ENCODE data around the gene MTF1.
"Not testable (repeated sequence)": the region's sequence is repeated elsewhere in the genome, so short reads cannot be mapped to it uniquely, and the experiment has no call there.

Gene MTF1
- long read RNA-seq, donor 1 = 0 reads
- long read RNA-seq, donor 2 = 0 reads
- long read RNA-seq, donor 3, full-length matches to known transcripts = 2 of 2 reads
- long read RNA-seq, donor 3, partial matches to known transcripts = 0 of 2 reads
- long read RNA-seq, donor 3, other reads (novel, unspliced or antisense) = 0 of 2 reads
- long read RNA-seq, donor 4 = 0 reads
- long read RNA-seq, donor 5, full-length matches to known transcripts = 1 of 1 reads
- long read RNA-seq, donor 5, partial matches to known transcripts = 0 of 1 reads
- long read RNA-seq, donor 5, other reads (novel, unspliced or antisense) = 0 of 1 reads
- long read RNA-seq, donor 6 = 0 reads
- long read RNA-seq, donor 7 = 0 reads
- long read RNA-seq, donor 8 = 0 reads

GRCh38 chr1:37859507-37860345, at the start of gene MTF1:
TSS of gene MTF1 (minus strand) at chr1:37859592. CDS start at chr1:37857658, 1,934 bp downstream.
- peak; percentile 95 for DNase-seq

- DNase-seq = not testable (repeated sequence)
Observed at GRCh38 chr1:37908531-37908930, 49.1 kb upstream of the MTF1 start.

- DNase-seq = not testable (repeated sequence)
Observed at GRCh38 chr1:37907416-37908125, 48.2 kb upstream of the MTF1 start.

GRCh38 chr1:37906591-37906990, 47.2 kb upstream of the MTF1 start:
- not testable (repeated sequence) for DNase-seq

- no peak for DNase-seq
Observed at GRCh38 chr1:37905727-37906126, 46.3 kb upstream of the MTF1 start.

- not testable (repeated sequence) for DNase-seq
Observed at GRCh38 chr1:37903921-37904320, 44.5 kb upstream of the MTF1 start.

- no peak for DNase-seq
Observed at GRCh38 chr1:37902983-37903382, 43.6 kb upstream of the MTF1 start.

GRCh38 chr1:37901893-37902225, 42.5 kb upstream of the MTF1 start:
- DNase-seq = no peak

- no peak for DNase-seq
Observed at GRCh38 chr1:37901191-37901892, 42.0 kb upstream of the MTF1 start.

GRCh38 chr1:37897563-37897962, 38.2 kb upstream of the MTF1 start:
- DNase-seq = not testable (repeated sequence)

GRCh38 chr1:37893673-37894072, 34.3 kb upstream of the MTF1 start:
- no peak for DNase-seq

GRCh38 chr1:37892151-37893047, 33.0 kb upstream of the MTF1 start:
- no peak for DNase-seq

- no peak for DNase-seq
Observed at GRCh38 chr1:37890378-37891014, 31.1 kb upstream of the MTF1 start.

GRCh38 chr1:37888022-37888700, 28.8 kb upstream of the MTF1 start:
- no peak for DNase-seq

- DNase-seq = no peak
Observed at GRCh38 chr1:37884145-37884544, 24.8 kb upstream of the MTF1 start.

- no peak for DNase-seq
Observed at GRCh38 chr1:37883671-37884070, 24.3 kb upstream of the MTF1 start.

- DNase-seq = no peak
Observed at GRCh38 chr1:37879865-37880264, 20.5 kb upstream of the MTF1 start.

- no peak for DNase-seq
Observed at GRCh38 chr1:37878071-37878470, 18.7 kb upstream of the MTF1 start.

GRCh38 chr1:37875833-37876232, 16.4 kb upstream of the MTF1 start:
- DNase-seq = no peak

- DNase-seq = no peak
Observed at GRCh38 chr1:37872692-37873091, 13.3 kb upstream of the MTF1 start.
